Measurements from ENCODE around the gene POLG2. TPM values are rescaled to one million over a fixed set of nuclear protein-coding genes. Genes with fewer than 3 reads are reported as not detected.

Gene POLG2
- total and polyA plus RNA-seq, 9 of the 15 experiments (the other 6 are each of a cell fraction or from before 2014, with no cell fraction given): 13.4 to 44.8 (median 37.0) TPM

GRCh38 chr17:64448665-64449512 lies 48.0 kb downstream of the POLG2 start, which contains the start of gene MILR1 (continued):
- no peak for TF ChIP-seq CUX1 (CRISPR knock-in tag; IDR thresholded peaks at IDR 0.05)
- 0 out of 4 replicates have a peak, but pooled peaks of 1 of the 2 experiments have one; percentile 80 for TF ChIP-seq ZNF318 (IDR thresholded peaks at IDR 0.05; ENCODE audit: borderline replicate concordance in 1 of 2, low read depth in 1 of 2)
- TF ChIP-seq IRF9 (tag; IDR thresholded peaks at IDR 0.05): no peak
- TF ChIP-seq CCAR2 (IDR thresholded peaks at IDR 0.05; ENCODE audit: low read depth, low read length): no peak
- TF ChIP-seq NBN (IDR thresholded peaks at IDR 0.05; ENCODE audit: low read depth): no peak
- TF ChIP-seq ELK1 (CRISPR knock-in tag; IDR thresholded peaks at IDR 0.05): no peak
- TF ChIP-seq TAL1 (IDR thresholded peaks at IDR 0.05): no peak
- no peak for TF ChIP-seq EHMT2 (IDR thresholded peaks at IDR 0.05)
- TF ChIP-seq ATF1 (CRISPR knock-in tag; IDR thresholded peaks at IDR 0.05): no peak
- TF ChIP-seq ATF1 (tag; IDR thresholded peaks at IDR 0.05): peak; percentile 39
